Naive B cell (primary cell): ENCODE data around the gene TRPM2. TPM values are rescaled to one million over a fixed set of nuclear protein-coding genes. Genes with fewer than 3 reads are reported as not detected.
A peak's percentile ranks its signal among the peaks of the same experiment; 100 is the strongest.

Source experiments
- ATAC-seq, 2 donors: fragments of 150-1000 bp; cut with Tn5 transposase; 2 replicates each; pipeline ENCODE4 v1.10.0; 2021; ENCODE audit warnings: low read depth in 2 of 2, mild to moderate bottlenecking in 2 of 2, moderate library complexity in 2 of 2
- DNase-seq: peaks from one replicate; pipeline ENCODE4 v3.0.0; 2022
- H3K27ac Mint-ChIP-seq, 6 donors: one replicate each; pipeline ENCODE4 v1.8.0; 2020 to 2022; ENCODE audit warnings: mild to moderate bottlenecking in 6 of 6, mixed read lengths in 6 of 6, moderate library complexity in 5 of 6, inconsistent platforms in 2 of 6
- H3K27me3 Mint-ChIP-seq, 3 donors: one replicate each; pipeline ENCODE4 v1.8.0; 2021 to 2022; ENCODE audit warnings: mixed read lengths in 3 of 3, mild to moderate bottlenecking in 1 of 3
- H3K36me3 Mint-ChIP-seq, 2 donors: one replicate each; pipeline ENCODE4 v1.8.0; 2020 to 2022; ENCODE audit warnings: mixed read lengths in 2 of 2, inconsistent platforms in 1 of 2, mild to moderate bottlenecking in 1 of 2
- H3K4me1 Mint-ChIP-seq, 3 donors: one replicate each; pipeline ENCODE4 v1.8.0; 2020 to 2022; ENCODE audit warnings: mixed read lengths in 3 of 3, inconsistent platforms in 1 of 3, mild to moderate bottlenecking in 1 of 3, moderate library complexity in 1 of 3
- H3K4me3 Mint-ChIP-seq, 8 donors: one replicate each; pipeline ENCODE4 v1.8.0; 2020 to 2022; ENCODE audit warnings: mild to moderate bottlenecking in 8 of 8, mixed read lengths in 8 of 8, moderate library complexity in 8 of 8, inconsistent platforms in 2 of 8
- H3K9me3 Mint-ChIP-seq, 7 donors: one replicate each; pipeline ENCODE4 v1.8.0; 2020 to 2022; ENCODE audit warnings: mixed read lengths in 7 of 7, mild to moderate bottlenecking in 5 of 7, inconsistent platforms in 2 of 7, moderate library complexity in 1 of 7
- polyA plus RNA-seq, 6 donors: library from polyadenylated mRNA; unstranded; fragments of 300-500 nt; fragmentation: Illumina TruSeq; gene quantifications; one replicate each; pipeline ENCODE4 v1.2.3, GENCODE V29; 2021; ENCODE audit warnings: low read depth in 6 of 6

TRPM2 gene
- polyA plus RNA-seq, 6 donors from 2014 or later, result 0.48 to 4.8 (median 2.6) TPM

DNA sequence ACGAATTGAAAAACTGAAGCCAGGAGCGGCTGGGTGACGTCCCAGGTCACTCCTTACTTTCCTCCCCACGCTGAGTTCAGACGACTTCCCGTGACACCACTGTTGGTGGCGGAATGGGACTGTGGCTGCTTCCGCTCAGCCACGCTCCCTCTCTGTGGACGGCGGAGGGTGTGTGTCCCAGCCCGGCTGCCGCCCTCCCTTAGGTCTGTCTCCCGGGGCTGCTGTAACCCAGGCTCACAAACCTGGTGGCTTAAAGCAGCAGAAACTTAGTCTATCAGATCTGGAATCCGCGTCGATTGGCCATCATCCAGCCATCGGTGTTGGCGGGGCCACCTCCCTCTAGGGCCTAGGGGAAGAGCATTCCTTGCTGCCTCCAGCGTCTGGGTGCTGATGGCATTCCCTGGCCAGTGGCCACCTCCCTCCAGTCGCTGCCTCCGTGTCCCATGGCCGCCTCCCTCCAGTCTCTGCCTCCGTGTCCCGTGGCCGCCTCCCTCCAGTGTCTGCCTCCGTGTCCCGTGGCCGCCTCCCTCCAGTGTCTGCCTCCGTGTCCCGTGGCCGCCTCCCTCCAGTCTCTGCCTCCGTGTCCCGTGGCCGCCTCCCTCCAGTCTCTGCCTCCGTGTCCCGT is 17.5 kb downstream of the TRPM2 start:
- H3K27me3 Mint-ChIP-seq, result no peaks in the 10 kb centered on the region
- peaks cover 0 to 10% (median 4%) of the 10 kb centered on the region in 7 donors for H3K9me3 Mint-ChIP-seq
- ATAC-seq (no peak), DNase-seq (no peak)
- H3K36me3 Mint-ChIP-seq, result peaks cover 7 to 10% of the 10 kb centered on the region in 2 donors
- no peak overlapping the region for H3K4me3 Mint-ChIP-seq
- H3K4me1 Mint-ChIP-seq, result peaks cover 11 to 21% (median 12%) of the 10 kb centered on the region in 3 donors
- H3K27ac Mint-ChIP-seq, result peak overlapping the region in 1 of 6 donors; percentile 22

DNA sequence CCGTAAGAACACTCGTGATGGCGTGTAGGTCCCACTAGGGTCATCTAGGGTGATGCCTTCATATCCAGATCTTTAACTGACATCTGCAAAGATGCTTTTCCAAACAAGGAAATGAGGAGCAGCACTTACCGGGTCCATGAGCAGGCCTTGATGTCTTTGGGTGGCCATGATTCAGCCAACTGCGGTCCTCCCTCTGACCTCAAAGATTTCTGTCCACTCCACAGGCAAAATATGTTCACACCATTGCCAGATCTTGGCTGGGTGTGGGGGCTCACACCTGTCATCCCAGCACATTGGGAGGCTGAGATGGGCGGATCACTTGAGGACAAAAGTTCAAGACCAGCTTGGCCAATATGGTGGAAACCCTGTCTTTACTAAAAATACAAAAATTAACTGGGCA is 18.2 kb downstream of the TRPM2 start:
- no peak for DNase-seq
- Mint-ChIP-seq H3K36me3 (peaks cover 7 to 10% of the 10 kb centered on the region in 2 donors), H3K27ac (no peak overlapping the region), H3K4me3 (no peak overlapping the region), H3K4me1 (peaks cover 15 to 28% (median 19%) of the 10 kb centered on the region in 3 donors), H3K27me3 (no peaks in the 10 kb centered on the region), H3K9me3 (peaks cover 0 to 10% (median 4%) of the 10 kb centered on the region in 7 donors)
- ATAC-seq, result no peak

DNA sequence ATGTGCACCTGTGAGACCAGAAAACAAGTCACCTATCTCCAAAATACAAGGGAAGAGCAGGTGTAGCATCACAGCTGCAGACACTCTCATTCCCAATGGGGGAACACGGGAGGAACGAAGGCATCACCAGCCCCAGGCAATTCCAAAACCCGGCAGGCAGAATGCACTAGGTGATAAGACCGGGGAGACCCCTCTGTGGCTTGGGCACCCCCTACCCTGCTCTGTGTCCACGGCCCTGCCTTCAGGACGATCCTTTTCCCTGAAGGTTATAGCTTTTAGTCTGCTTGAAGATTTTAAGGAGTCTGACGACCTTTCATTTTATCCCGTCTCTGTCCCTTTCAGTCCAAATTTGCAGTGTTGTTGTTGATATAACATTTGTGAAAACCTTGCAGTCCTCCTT is 19.2 kb downstream of the TRPM2 start:
- Mint-ChIP-seq H3K27me3 (no peaks in the 10 kb centered on the region), H3K36me3 (peaks cover 7 to 10% of the 10 kb centered on the region in 2 donors), H3K27ac (peak overlapping the region in 1 of 6 donors; percentile 27), H3K9me3 (peaks cover 0 to 10% (median 4%) of the 10 kb centered on the region in 7 donors), H3K4me1 (peaks cover 23 to 37% (median 29%) of the 10 kb centered on the region in 3 donors), H3K4me3 (no peak overlapping the region)
- no peak for ATAC-seq
- no peak for DNase-seq

DNA sequence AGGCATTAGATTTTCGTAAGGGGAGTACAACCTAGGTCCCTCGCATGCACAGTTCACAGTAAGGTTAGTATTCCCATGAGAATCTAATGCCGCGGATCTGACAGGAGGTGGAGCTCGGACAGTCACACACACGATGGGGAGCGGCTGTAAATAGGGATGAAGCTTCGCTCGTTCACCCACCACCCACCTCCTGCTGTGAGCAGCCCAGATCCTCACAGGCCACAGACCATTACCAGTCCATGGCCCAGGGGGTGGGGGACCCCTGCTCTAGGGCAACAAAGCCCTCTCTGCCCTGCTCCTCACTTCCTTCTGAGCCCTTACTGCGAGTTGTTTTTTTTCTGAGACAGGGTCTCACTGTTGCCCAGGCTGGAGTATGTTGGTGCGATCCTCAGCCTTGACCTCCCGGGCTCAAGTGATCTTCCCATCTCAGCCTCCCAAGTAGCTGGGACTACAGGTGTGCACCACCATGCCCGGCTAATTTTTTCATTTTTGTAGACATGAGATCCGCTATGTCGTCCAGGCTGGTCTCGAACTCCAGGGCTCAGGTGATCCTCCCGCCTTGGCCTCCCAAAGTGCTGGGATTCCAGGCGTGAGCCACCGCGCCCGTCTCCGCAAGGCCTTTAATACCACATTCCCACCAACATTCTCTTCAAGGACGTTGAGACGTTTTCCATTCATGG is 21.3 kb downstream of the TRPM2 start:
- H3K4me1 Mint-ChIP-seq, result peaks cover 25 to 41% (median 30%) of the 10 kb centered on the region in 3 donors
- ATAC-seq (no peak), DNase-seq (no peak)
- H3K27me3 Mint-ChIP-seq, result no peaks in the 10 kb centered on the region
- peaks cover 7 to 10% of the 10 kb centered on the region in 2 donors for H3K36me3 Mint-ChIP-seq
- H3K27ac Mint-ChIP-seq, result peak overlapping the region; percentile 58 to 96 (median 82)
- H3K9me3 Mint-ChIP-seq, result peaks cover 0 to 10% (median 4%) of the 10 kb centered on the region in 7 donors
- H3K4me3 Mint-ChIP-seq, result peak overlapping the region in 5 of 8 donors; percentile 15 to 85 (median 70)

DNA sequence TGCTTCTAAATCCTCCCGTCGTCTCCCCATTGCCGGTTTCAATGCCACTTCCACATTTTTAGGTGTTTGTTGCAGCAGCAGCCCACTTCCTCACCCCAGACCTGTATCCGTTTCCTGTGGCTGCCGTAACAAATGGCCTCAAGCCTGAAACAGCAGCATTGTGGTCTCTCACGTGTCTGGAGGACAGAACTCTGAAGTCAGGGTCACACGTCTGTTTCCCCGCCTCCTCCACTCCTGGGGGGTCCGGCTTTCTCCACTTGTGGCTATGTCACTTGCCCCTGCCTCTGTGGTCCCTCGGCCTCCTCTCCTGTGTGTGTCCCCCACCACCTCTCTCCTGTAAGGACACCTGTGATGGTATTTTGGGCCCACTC is 21.8 kb downstream of the TRPM2 start:
- peak overlapping the region; percentile 30 to 96 (median 86) for H3K27ac Mint-ChIP-seq
- H3K27me3 Mint-ChIP-seq, result no peaks in the 10 kb centered on the region
- peak overlapping the region in 7 of 8 donors; percentile 15 to 85 (median 70) for H3K4me3 Mint-ChIP-seq
- peaks cover 25 to 41% (median 30%) of the 10 kb centered on the region in 3 donors for H3K4me1 Mint-ChIP-seq
- peaks cover 7 to 10% of the 10 kb centered on the region in 2 donors for H3K36me3 Mint-ChIP-seq
- peak; percentile 67 for DNase-seq
- ATAC-seq, result peak; percentile 93
- H3K9me3 Mint-ChIP-seq, result peaks cover 0 to 10% (median 4%) of the 10 kb centered on the region in 7 donors

- ATAC-seq (no peak), DNase-seq (no peak)
- Mint-ChIP-seq H3K4me3 (peak overlapping the region in 5 of 8 donors; percentile 15 to 85 (median 24)), H3K4me1 (peaks cover 28 to 41% (median 32%) of the 10 kb centered on the region in 3 donors), H3K9me3 (peaks cover 0 to 10% (median 4%) of the 10 kb centered on the region in 7 donors), H3K36me3 (peaks cover 7 to 14% of the 10 kb centered on the region in 2 donors), H3K27me3 (no peaks in the 10 kb centered on the region), H3K27ac (peak overlapping the region in 5 of 6 donors; percentile 30 to 96 (median 90))
Observed at GRCh38 chr21:44375761-44376241, 22.4 kb downstream of the TRPM2 start.

GRCh38 chr21:44376606-44377005 is 23.2 kb downstream of the TRPM2 start:
- ATAC-seq (no peak), DNase-seq (no peak)
- Mint-ChIP-seq H3K27ac (peak overlapping the region in 2 of 6 donors; percentile 17 to 72), H3K36me3 (peaks cover 7 to 21% of the 10 kb centered on the region in 2 donors), H3K4me3 (peak overlapping the region in 2 of 8 donors; percentile 50 to 85), H3K9me3 (peaks cover 0 to 10% (median 4%) of the 10 kb centered on the region in 7 donors), H3K4me1 (peaks cover 31 to 41% (median 36%) of the 10 kb centered on the region in 3 donors), H3K27me3 (no peaks in the 10 kb centered on the region)

GRCh38 chr21:44377201-44377921 is 23.9 kb downstream of the TRPM2 start:
- peak overlapping the region in 2 of 6 donors; percentile 23 to 52 for H3K27ac Mint-ChIP-seq
- no peak for ATAC-seq
- H3K27me3 Mint-ChIP-seq, result no peaks in the 10 kb centered on the region
- DNase-seq, result no peak
- H3K4me3 Mint-ChIP-seq, result peak overlapping the region in 1 of 8 donors; percentile 85
- peaks cover 6 to 12% (median 7%) of the 10 kb centered on the region in 7 donors for H3K9me3 Mint-ChIP-seq
- H3K36me3 Mint-ChIP-seq, result peaks cover 12 to 29% of the 10 kb centered on the region in 2 donors
- H3K4me1 Mint-ChIP-seq, result peaks cover 31 to 41% (median 36%) of the 10 kb centered on the region in 3 donors

GRCh38 chr21:44377922-44378645 is 24.7 kb downstream of the TRPM2 start:
- Mint-ChIP-seq H3K4me1 (peaks cover 31 to 41% (median 36%) of the 10 kb centered on the region in 3 donors), H3K27me3 (no peaks in the 10 kb centered on the region), H3K36me3 (peaks cover 12 to 36% of the 10 kb centered on the region in 2 donors), H3K4me3 (no peak overlapping the region), H3K9me3 (peaks cover 6 to 12% (median 7%) of the 10 kb centered on the region in 7 donors), H3K27ac (peak overlapping the region in 1 of 6 donors; percentile 47)
- DNase-seq (no peak), ATAC-seq (no peak)

DNA sequence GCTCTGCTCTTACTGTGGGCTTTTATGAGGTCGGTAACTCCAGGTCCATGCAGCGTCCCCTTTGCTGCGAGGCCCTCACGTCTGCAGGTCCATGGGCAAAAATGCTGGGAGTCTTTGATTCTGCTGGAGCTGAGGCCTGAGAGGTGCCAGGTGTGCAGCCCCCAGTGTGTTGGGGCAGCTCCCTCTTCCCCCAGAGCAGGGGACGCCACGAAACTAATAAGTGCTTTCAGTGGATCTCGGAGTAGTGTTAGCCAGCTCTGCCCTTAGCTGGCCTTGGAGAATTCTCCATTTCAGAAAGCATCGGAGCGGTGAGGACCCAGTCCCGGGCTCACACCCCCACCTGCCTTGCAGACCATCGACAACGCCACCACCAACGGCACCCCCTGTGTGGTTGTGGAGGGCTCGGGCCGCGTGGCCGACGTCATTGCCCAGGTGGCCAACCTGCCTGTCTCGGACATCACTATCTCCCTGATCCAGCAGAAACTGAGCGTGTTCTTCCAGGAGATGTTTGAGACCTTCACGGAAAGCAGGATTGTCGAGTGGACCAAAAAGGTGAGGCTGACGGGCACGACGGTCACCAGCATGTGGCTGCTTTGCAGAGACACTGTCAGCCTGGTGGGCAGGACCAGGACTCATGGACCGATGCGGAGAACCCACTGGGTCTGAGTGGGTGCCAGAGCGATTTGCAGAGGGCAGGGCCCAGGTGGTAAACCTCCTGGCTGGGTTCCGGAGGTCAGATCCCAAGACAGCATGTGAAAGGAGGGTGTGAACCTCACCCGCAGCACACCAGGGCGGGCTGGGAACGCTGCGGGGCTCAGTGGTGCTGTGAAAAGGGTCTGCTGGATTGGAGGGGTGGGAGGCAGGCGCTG is 25.5 kb downstream of the TRPM2 start:
- Mint-ChIP-seq H3K27me3 (no peaks in the 10 kb centered on the region), H3K9me3 (peaks cover 8 to 16% (median 13%) of the 10 kb centered on the region in 7 donors), H3K4me1 (peaks cover 31 to 41% (median 36%) of the 10 kb centered on the region in 3 donors), H3K27ac (peak overlapping the region in 2 of 6 donors; percentile 37 to 47), H3K36me3 (peaks cover 20 to 44% of the 10 kb centered on the region in 2 donors), H3K4me3 (peak overlapping the region in 1 of 8 donors; percentile 29)
- ATAC-seq (no peak), DNase-seq (no peak)

GRCh38 chr21:44379515-44379848 is 26.1 kb downstream of the TRPM2 start:
- Mint-ChIP-seq H3K36me3 (peaks cover 24 to 50% of the 10 kb centered on the region in 2 donors), H3K27ac (no peak overlapping the region), H3K27me3 (no peaks in the 10 kb centered on the region), H3K9me3 (peaks cover 12 to 20% (median 17%) of the 10 kb centered on the region in 7 donors), H3K4me3 (no peak overlapping the region), H3K4me1 (peaks cover 31 to 37% (median 36%) of the 10 kb centered on the region in 3 donors)
- ATAC-seq (no peak), DNase-seq (no peak)
